CD4-positive, alpha-beta T cell treated with Interleukin-15 for 4 hours (primary cell): ENCODE data around the gene EXOC1.

Source experiments
- DNase-seq: peaks from one replicate; pipeline ENCODE4 v3.0.0-alpha.2; 2020; ENCODE audit warnings: low spot score

The EXOC1 gene

DNA sequence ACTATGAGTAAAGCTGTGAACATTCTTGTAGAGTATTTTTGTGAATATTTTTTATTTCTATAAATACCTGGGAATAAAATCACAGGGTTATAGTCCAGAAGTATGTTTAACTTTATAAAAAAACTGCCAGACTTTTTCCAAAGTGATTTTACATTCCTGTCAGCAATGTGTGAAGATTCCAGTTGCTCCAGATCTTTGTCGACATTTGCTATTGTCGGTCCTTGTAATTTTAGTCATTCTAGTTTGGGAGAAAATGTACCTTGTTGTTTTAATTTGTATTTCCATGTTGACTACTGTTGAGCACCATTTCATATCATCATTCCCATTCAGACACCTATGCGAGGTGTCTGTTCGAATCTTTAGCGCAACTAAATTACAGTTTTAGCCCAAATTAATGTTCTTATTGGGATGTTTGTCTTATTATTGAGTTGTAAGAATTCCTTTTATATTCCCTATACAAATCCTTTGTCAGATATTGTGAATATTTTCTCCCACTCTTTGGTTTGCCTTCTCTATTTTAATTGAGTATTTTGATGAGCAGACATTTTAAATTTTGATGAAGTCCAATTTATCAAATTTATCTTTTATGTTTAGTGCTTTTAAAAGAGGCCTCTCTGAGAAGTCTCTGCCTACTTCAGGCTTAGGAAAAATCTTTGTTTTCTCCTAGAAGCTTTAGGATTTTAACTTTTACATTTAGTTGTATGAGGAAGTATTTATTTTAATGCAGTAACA is 97.9 kb downstream of the EXOC1 start:
- DNase-seq, result no peak
